ENCODE measurements around the gene TMEFF1. TPM values are rescaled to one million over a fixed set of nuclear protein-coding genes. Genes with fewer than 3 reads are reported as not detected.
A peak's percentile ranks its signal among the peaks of the same experiment; 100 is the strongest.

TMEFF1 gene
- total and polyA plus RNA-seq, 2 of the 8 experiments (the other 6 are each of a cell fraction or from before 2014, with no cell fraction given): 13.5 to 68.2 TPM

- TF ChIP-seq BACH1 (IDR thresholded peaks at IDR 0.05; ENCODE audit: low read length) (no peak), CBX5 (IDR thresholded peaks at IDR 0.05; ENCODE audit: low read depth, low read length) (no peak), NRF1 (IDR thresholded peaks at IDR 0.05; ENCODE audit: low read depth, low read length) (no peak), TAF1 (IDR thresholded peaks at IDR 0.05; ENCODE audit: low read depth, low read length) (peak; percentile 67; the same call in 1 of the 2 replicates)
These were observed 530 bp downstream of the TMEFF1 start (continued) for GRCh38 chr9:100473276-100474081.
